GM18858 (cell line): ENCODE results near the gene SH3GL3.

Experiments
- ATAC-seq: cut with Tn5 transposase; IDR thresholded peaks from one replicate; pipeline ENCODE4 v1.9.1; 2021; ENCODE audit not compliant: unreplicated experiment

Gene SH3GL3

DNA sequence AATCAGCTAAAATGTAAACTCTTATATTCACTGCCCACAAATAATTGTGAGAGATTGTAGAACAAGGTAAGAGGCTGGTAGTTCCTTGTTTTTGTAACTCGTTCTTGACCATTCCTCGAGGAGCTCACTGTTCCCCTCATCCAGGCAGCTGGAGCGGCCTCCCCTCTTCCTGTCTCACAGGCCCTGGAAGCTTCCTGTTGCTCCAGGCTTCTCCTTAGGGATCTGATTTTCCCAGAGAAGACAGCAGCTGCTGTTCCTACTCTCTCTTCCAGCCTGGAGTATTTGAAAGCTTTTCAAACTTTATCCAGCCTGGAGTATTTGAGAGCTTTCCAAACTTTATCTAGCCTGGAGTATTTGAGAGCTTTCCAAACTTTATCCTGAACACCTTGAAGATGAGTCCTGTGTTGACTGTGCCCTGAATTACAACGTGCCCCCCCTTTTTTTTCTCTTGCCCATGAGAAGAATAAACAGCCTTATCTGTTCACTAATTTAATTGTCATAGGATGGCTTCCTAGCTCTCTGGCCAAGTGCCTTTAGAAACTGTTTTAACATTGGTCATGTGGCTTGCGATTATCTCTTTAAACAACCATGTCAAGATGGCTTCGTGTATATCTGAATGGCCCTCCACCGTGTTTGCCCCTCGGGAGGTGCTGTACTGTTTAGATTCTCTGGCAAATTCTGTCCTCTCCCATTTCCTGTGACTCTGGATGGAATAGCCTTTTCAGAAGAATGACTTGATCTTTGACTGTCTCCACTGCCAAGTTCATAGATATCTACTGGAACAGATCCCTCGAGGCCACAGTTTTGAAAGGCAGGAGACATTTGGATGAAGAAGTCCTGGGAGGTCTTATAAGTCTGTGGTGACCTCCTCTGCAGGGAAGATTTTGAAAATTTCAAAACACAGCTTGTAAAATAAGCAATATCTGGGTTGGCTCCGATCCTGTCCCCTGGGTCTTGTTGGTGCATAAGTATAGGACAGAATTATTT, 211.6 kb downstream of the SH3GL3 start:
- no peak for ATAC-seq

DNA sequence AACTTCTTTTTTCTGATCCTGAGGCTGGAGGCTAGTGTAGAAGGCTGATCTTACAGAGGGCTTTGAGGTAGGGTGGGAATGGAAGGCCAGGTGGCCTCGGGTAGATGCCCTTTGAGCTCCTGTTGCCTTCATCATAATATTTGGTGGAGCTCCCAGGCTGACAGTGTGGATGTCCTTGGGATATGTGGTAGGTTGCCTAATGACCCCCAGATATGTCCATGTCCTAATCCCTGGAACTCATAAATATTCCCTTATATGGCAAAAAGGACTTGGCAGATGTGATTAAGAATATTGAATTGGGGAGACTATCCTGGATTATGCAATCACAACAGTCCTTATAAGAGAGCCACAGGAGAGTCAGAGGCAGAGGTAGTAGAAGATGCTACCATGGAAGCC, 212.3 kb downstream of the SH3GL3 start:
- no peak for ATAC-seq

- ATAC-seq = no peak
These were observed 218.3 kb downstream of the SH3GL3 start for GRCh38 chr15:83665480-83665879.
